HG02678 (cell line): ENCODE data around the gene HS3ST3B1.

Experiments used
- ATAC-seq: cut with Tn5 transposase; IDR thresholded peaks from one replicate; pipeline ENCODE4 v1.9.1; 2021; ENCODE audit warnings: mild to moderate bottlenecking, moderate library complexity; ENCODE audit not compliant: unreplicated experiment

The HS3ST3B1 gene

GRCh38 chr17:14320098-14320497, 19.2 kb downstream of the HS3ST3B1 start:
- no peak for ATAC-seq

- ATAC-seq = no peak
Measured at GRCh38 chr17:14320734-14321475, 20.0 kb downstream of the HS3ST3B1 start.

- no peak for ATAC-seq
Measured at GRCh38 chr17:14321476-14321949, 20.6 kb downstream of the HS3ST3B1 start.

GRCh38 chr17:14321980-14322776, 21.3 kb downstream of the HS3ST3B1 start:
- ATAC-seq = no peak

- ATAC-seq = no peak
Measured at GRCh38 chr17:14323522-14323981, 22.7 kb downstream of the HS3ST3B1 start.

GRCh38 chr17:14325618-14326167, 24.8 kb downstream of the HS3ST3B1 start:
- no peak for ATAC-seq

GRCh38 chr17:14329900-14330491, 29.1 kb downstream of the HS3ST3B1 start:
- no peak for ATAC-seq

GRCh38 chr17:14330492-14330962, 29.6 kb downstream of the HS3ST3B1 start:
- ATAC-seq = no peak

GRCh38 chr17:14331225-14331981, 30.5 kb downstream of the HS3ST3B1 start:
- no peak for ATAC-seq

GRCh38 chr17:14331982-14332298, 31.1 kb downstream of the HS3ST3B1 start:
- no peak for ATAC-seq

- ATAC-seq = no peak
Measured at GRCh38 chr17:14332331-14332730, 31.4 kb downstream of the HS3ST3B1 start.

- no peak for ATAC-seq
Measured at GRCh38 chr17:14333506-14333905, 32.6 kb downstream of the HS3ST3B1 start.

- no peak for ATAC-seq
Measured at GRCh38 chr17:14334276-14334840, 33.5 kb downstream of the HS3ST3B1 start.

GRCh38 chr17:14334919-14335318, 34.0 kb downstream of the HS3ST3B1 start:
- no peak for ATAC-seq

GRCh38 chr17:14336418-14336817, 35.5 kb downstream of the HS3ST3B1 start:
- no peak for ATAC-seq

- peak; percentile 60 for ATAC-seq
Measured at GRCh38 chr17:14337596-14338079, 36.8 kb downstream of the HS3ST3B1 start.

GRCh38 chr17:14340857-14341754, 40.2 kb downstream of the HS3ST3B1 start:
- no peak for ATAC-seq

- ATAC-seq = no peak
Measured at GRCh38 chr17:14341866-14342265, 41.0 kb downstream of the HS3ST3B1 start.

GRCh38 chr17:14346801-14347200, 45.9 kb downstream of the HS3ST3B1 start:
- no peak for ATAC-seq
